Endothelial cell of umbilical vein (primary cell): ENCODE data around the gene FNDC1. TPM values are rescaled to one million over a fixed set of nuclear protein-coding genes. Genes with fewer than 3 reads are reported as not detected.

Experiments
- BruUV-seq: library from RNA; stranded (reverse); fragments of 400-500 nt; replicated peaks from 2 replicates; lab custom pipeline; 2021; lab: Mats Ljungman, UMichigan
- CTCF ChIA-PET: fragments of 300-600, 350-600 bp; sonication (Branson Sonifier 250); formaldehyde crosslinking; loops from one replicate; lab custom pipeline; 2021; ENCODE audit warnings: antibody characterized with exemption, inconsistent platforms; lab: Charles Lee
- POLR2A ChIA-PET: fragments of 300-600, 350-600 bp; sonication (Branson Sonifier 250); formaldehyde crosslinking; loops from one replicate; lab custom pipeline; 2021; ENCODE audit warnings: antibody characterized with exemption, inconsistent platforms; lab: Charles Lee
- DNase-seq: peaks from one replicate; pipeline ENCODE4 v3.0.0-alpha.2; 2011; ENCODE audit warnings: low read depth, low spot score
- FAIRE-seq: peaks from 2 replicates; lab custom pipeline; 2011; peaks lifted over from hg19 to GRCh38; lab: Jason Lieb, UNC
- H2AFZ ChIP-seq: 2 replicates; pipeline ENCODE4 v1.6.0; 2012; ENCODE audit warnings: low read depth, low read length, control low read depth, inconsistent platforms
- H3K27ac ChIP-seq: 2 replicates; pipeline ENCODE4 v1.5.1; 2011; ENCODE audit warnings: low read depth, mild to moderate bottlenecking, control low read depth, low read length, moderate library complexity; ENCODE audit not compliant: insufficient read depth
- H3K27me3 ChIP-seq, 2 experiments: 2 replicates each; pipeline versions ENCODE4 v1.6.0 to v1.6.1; 2011; ENCODE audit warnings: low read length in 2 of 2, mixed read lengths in 1 of 2; ENCODE audit not compliant: control insufficient read depth in 2 of 2, insufficient read depth in 2 of 2
- H3K36me3 ChIP-seq, 2 experiments: 2 replicates in 1 of 2; 3 replicates in 1 of 2; pipeline ENCODE4 v1.5.1; 2011; ENCODE audit warnings: low read length in 2 of 2, mild to moderate bottlenecking in 1 of 2, moderate library complexity in 1 of 2; ENCODE audit not compliant: control insufficient read depth in 2 of 2, insufficient read depth in 2 of 2; ENCODE audit errors: extremely low read depth in 1 of 2
- H3K4me1 ChIP-seq: 3 replicates; pipeline ENCODE4 v1.5.1; 2011; ENCODE audit warnings: mild to moderate bottlenecking, low read length; ENCODE audit not compliant: control insufficient read depth, insufficient read depth; ENCODE audit errors: extremely low read depth
- H3K4me2 ChIP-seq: 2 replicates; pipeline ENCODE4 v1.6.1; 2011; ENCODE audit warnings: low read length, control low read depth, mixed read lengths; ENCODE audit not compliant: insufficient read depth
- H3K4me3 ChIP-seq, 3 experiments: fragments of 200-600 bp in 1 of 3; sonication (generic), shearing (Covaris generic) in 1 of 3; replicated peaks in 1 of 3; 2 replicates each; pipeline ENCODE4 v1.5.1; 2011 to 2016; ENCODE audit warnings: control low read depth in 3 of 3, low read length in 3 of 3, mild to moderate bottlenecking in 2 of 3, inconsistent platforms in 1 of 3, low read depth in 1 of 3, moderate library complexity in 1 of 3; ENCODE audit not compliant: insufficient read depth in 1 of 3
- H3K79me2 ChIP-seq: 2 replicates; pipeline ENCODE4 v1.6.0; 2012; ENCODE audit warnings: low read length, inconsistent platforms; ENCODE audit not compliant: control insufficient read depth, insufficient read depth
- H3K9ac ChIP-seq: replicated peaks from 2 replicates; pipeline ENCODE3; 2011; ENCODE audit warnings: low read length, control low read depth; ENCODE audit not compliant: insufficient read depth; ENCODE audit errors: extremely low read depth
- H3K9me1 ChIP-seq: replicated peaks from 3 replicates; pipeline ENCODE4 v1.6.0; 2011; ENCODE audit warnings: mild to moderate bottlenecking, low read length; ENCODE audit not compliant: control insufficient read depth, insufficient read depth; ENCODE audit errors: extremely low read depth
- H3K9me3 ChIP-seq: replicated peaks from 2 replicates; pipeline ENCODE4 v1.5.1; 2012; ENCODE audit warnings: low read length, inconsistent platforms; ENCODE audit not compliant: control insufficient read depth, insufficient read depth
- H4K20me1 ChIP-seq: replicated peaks from 2 replicates; pipeline ENCODE3; 2011; ENCODE audit warnings: mild to moderate bottlenecking, low read length; ENCODE audit not compliant: control insufficient read depth, insufficient read depth; ENCODE audit errors: extremely low read depth
- EZH2 ChIP-seq: IDR thresholded peaks from 2 replicates; pipeline ENCODE4 v1.6.1; 2012; ENCODE audit warnings: borderline replicate concordance, low read depth, mild to moderate bottlenecking, moderate library complexity, low read length, inconsistent platforms; ENCODE audit not compliant: severe bottlenecking
- FOS ChIP-seq: IDR thresholded peaks from 2 replicates; pipeline ENCODE4 v1.6.1; 2011; ENCODE audit warnings: mild to moderate bottlenecking, low read length, moderate library complexity, borderline replicate concordance; ENCODE audit not compliant: insufficient read depth
- GATA2 ChIP-seq: IDR thresholded peaks from 2 replicates; pipeline ENCODE4 v1.7.0; 2011; ENCODE audit warnings: low read depth, mild to moderate bottlenecking, moderate library complexity, mixed read lengths, low read length; ENCODE audit not compliant: insufficient read length, insufficient read depth
- JUN ChIP-seq: IDR thresholded peaks from 2 replicates; pipeline ENCODE4 v1.6.1; 2011; ENCODE audit warnings: borderline replicate concordance, low read depth; ENCODE audit not compliant: insufficient read length, insufficient read depth
- MYC ChIP-seq: IDR thresholded peaks from one replicate; pipeline ENCODE4 v1.6.1; 2011; ENCODE audit warnings: mild to moderate bottlenecking, low read depth, low read length
- POLR2A ChIP-seq: IDR thresholded peaks from 2 replicates; pipeline ENCODE4 v1.6.1; 2012; ENCODE audit warnings: low read depth, mild to moderate bottlenecking, control low read depth, low read length
- POLR2AphosphoS5 ChIP-seq: IDR thresholded peaks from 2 replicates; pipeline ENCODE4 v1.6.1; 2012; ENCODE audit warnings: low read depth, mild to moderate bottlenecking, control low read depth, low read length, moderate library complexity; ENCODE audit not compliant: insufficient read depth
- dilution Hi-C: fragments of 300-500 bp; cut with MboI; formaldehyde crosslinking; loops from one replicate; pipeline ENCODE4 v1.15.0; 2019; ENCODE audit warnings: low sequenced_read_pairs; ENCODE audit not compliant: extremely low pct_ligation_motif_present
- intact Hi-C: fragments of 100-400 bp; cut with micrococcal nuclease; formaldehyde crosslinking; loops from one replicate; pipeline ENCODE4 v1.10.0; 2022
- polyA plus RNA-seq, 4 experiments: library from polyadenylated mRNA; depleted of rRNA in 3 of 4; stranded (reverse) in 3 of 4; unstranded in 1 of 4; fragments of >200 nt; gene quantifications; 2 replicates each; pipeline versions ENCODE4 v1.2.1 to v1.2.3, GENCODE V29; 2011 to 2012; ENCODE audit warnings: missing spikeins in 1 of 4
- total RNA-seq: library from RNA; stranded (reverse); gene quantifications from 2 replicates; pipeline ENCODE4 v1.2.3, GENCODE V29; 2021
- TF ChIP-seq, protein P1 (sequence below): IDR thresholded peaks from 2 replicates; pipeline ENCODE4 v1.6.1; 2011; ENCODE audit not compliant: insufficient read depth, insufficient read length
- TF ChIP-seq, protein P2 (sequence below), 2 donors: IDR thresholded peaks; 1 replicate in 1 of 2; 2 replicates in 1 of 2; pipeline ENCODE4 v1.5.1; 2011; ENCODE audit warnings: low read length in 2 of 2, mild to moderate bottlenecking in 2 of 2, moderate library complexity in 2 of 2, control low read depth in 1 of 2, inconsistent platforms in 1 of 2, low read depth in 1 of 2; ENCODE audit not compliant: insufficient read depth in 1 of 2; ENCODE audit errors: extremely low read depth in 1 of 2

Gene FNDC1
- total and polyA plus RNA-seq, 2 donors (not counting 3 experiments of a cell fraction or from before 2014, with no cell fraction given), result 0.04 TPM; not detected in 1

DNA sequence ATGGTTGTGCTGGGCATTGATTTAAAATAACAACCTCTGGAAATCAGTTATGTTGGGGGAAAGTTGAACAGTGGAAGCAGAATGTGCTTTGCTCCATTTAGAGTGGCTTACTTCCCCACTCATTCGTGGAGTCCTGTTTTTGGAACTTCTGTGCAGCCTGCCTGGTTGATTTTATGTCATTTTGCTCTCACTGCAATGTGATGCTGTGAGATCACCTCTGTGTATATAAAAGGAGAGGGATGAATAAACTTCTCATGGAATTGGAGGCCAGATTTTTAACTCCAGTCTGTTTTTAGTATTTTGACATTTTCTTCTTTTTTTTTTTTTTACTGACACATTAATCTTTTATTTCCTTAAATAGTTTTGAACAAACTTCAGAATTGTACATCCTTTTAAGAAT, 139.0 kb downstream of the FNDC1 start:
- ChIA-PET POLR2A (no interaction called here), CTCF (no interaction called here)
- H4K20me1 ChIP-seq, result no peaks in the 10 kb centered on the region
- intact Hi-C loops, result no loop called here
- H3K4me1 ChIP-seq, result no peaks in the 10 kb centered on the region
- H2AFZ ChIP-seq, result no peak overlapping the region
- H3K36me3 ChIP-seq, result no peaks in the 10 kb centered on the region
- H3K9me1 ChIP-seq, result no peaks in the 10 kb centered on the region
- H3K9me3 ChIP-seq, result peaks cover 2% of the 10 kb centered on the region
- TF ChIP-seq POLR2A (no peak), EZH2 (no peak), GATA2 (no peak), JUN (no peak), FOS (no peak), MYC (no peak), POLR2AphosphoS5 (no peak)
- TF ChIP-seq, protein P1, sequence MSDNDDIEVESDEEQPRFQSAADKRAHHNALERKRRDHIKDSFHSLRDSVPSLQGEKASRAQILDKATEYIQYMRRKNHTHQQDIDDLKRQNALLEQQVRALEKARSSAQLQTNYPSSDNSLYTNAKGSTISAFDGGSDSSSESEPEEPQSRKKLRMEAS, result no peak
- TF ChIP-seq, protein P2, sequence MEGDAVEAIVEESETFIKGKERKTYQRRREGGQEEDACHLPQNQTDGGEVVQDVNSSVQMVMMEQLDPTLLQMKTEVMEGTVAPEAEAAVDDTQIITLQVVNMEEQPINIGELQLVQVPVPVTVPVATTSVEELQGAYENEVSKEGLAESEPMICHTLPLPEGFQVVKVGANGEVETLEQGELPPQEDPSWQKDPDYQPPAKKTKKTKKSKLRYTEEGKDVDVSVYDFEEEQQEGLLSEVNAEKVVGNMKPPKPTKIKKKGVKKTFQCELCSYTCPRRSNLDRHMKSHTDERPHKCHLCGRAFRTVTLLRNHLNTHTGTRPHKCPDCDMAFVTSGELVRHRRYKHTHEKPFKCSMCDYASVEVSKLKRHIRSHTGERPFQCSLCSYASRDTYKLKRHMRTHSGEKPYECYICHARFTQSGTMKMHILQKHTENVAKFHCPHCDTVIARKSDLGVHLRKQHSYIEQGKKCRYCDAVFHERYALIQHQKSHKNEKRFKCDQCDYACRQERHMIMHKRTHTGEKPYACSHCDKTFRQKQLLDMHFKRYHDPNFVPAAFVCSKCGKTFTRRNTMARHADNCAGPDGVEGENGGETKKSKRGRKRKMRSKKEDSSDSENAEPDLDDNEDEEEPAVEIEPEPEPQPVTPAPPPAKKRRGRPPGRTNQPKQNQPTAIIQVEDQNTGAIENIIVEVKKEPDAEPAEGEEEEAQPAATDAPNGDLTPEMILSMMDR (IDR thresholded peaks at IDR 0.05; ENCODE audit: extremely low read depth in 1 of 2, insufficient read depth in 1 of 2, low read depth in 1 of 2, low read length in 2 of 2), result no peak
- no peak overlapping the region for H3K27ac ChIP-seq
- H3K4me2 ChIP-seq, result no peak overlapping the region
- no peaks in the 10 kb centered on the region for H3K27me3 ChIP-seq
- dilution Hi-C loops, result no loop called here
- DNase-seq (no peak), FAIRE-seq (no peak)
- H3K4me3 ChIP-seq, result no peak overlapping the region
- H3K79me2 ChIP-seq, result no peaks in the 10 kb centered on the region
- no peak overlapping the region for H3K9ac ChIP-seq
- BruUV-seq, result no TSS peak
